Stromal cell of bone marrow (primary cell): ENCODE data around the gene KLF12.

Experiments
- DNase-seq: peaks from one replicate; pipeline ENCODE4 v3.0.0-alpha.2; 2012; ENCODE audit warnings: low read depth

KLF12 gene

DNA sequence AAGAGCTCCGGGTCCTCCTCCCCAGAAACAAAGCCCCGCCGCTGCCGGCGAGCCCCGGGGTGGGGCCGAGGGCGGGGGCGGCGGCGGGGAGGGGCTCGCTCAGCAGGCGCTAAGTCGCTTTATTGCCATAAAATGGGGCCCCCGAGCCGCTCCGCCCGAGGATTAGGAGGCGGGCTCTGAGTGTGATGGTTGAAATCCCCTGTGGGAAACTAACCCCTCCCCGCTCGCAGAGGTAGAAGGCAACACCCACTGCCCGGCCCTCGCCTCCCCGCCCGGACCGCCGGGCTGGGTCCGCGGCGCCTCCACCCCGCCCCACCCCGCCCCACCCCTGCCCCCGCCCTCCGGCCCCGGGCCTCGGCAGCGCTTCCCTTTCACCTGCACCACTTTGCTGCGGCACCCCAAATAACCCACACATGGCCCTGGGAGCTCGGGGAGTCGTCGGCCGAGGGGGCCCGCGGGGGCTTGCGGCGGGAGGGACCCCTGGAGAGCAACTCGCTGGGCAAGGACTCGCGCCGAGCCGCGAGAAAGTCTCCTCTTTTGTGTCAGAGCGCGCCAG is at the start of gene KLF12:
KLF12 (minus strand) TSS at position 184 of the 556 bp plus-strand sequence.
- peak; percentile 88 for DNase-seq

DNA sequence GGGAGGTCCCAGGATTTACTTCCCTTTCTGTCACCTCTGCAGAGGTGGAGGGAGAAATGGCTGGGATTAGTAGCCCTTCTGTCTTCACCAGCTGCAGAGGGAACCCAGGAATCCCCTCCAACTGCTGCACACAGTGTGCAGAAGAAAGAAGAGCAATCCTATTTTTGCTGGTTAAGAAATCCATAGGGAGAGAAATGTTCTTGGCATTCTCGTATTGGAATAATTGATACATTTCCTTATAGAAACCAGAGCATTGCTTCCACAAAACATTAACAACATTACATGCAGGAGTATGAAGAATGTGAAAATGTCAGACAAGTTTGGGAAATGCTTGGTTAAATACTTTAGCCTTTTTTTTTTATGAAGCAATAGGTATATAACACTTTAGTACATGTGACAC is 48.3 kb upstream of the KLF12 start:
- DNase-seq, result no peak

DNA sequence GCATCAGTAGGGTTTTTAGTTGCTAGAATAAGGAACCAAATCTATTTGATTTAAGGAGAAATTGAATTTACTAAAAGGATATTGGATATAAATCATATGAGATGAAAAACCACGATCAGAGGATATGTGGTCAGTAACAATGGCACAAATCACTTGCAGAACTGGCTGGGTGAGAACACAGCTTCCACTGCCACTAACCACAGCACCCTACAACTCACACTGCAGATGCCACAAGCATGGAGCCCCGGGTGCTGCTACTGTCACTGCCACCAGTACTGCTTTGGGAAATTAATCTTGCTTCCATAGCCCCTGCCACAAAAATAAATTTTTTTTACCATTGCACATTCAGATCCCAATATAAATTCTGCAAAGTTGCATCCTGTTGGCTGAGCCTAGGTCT is 40.6 kb upstream of the KLF12 start:
- DNase-seq, result no peak

DNA sequence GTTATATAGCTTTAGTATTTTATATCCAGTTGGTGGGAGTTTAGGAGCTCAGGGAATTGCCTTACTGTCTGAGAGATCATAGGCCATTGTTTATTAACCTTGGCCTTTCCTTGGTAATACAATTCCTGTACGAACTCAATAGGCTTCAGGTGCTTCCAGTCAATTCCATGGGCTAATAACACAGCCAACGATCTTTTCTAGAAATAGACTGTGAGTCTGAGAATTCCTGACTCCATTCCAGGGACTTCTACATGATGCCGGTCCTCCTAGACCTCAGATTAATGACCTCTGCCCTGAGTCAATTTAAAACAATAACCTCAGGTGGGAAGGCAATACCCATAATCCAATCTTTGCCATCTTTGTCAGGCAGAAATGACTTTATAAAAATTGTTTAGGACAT is 39.6 kb upstream of the KLF12 start:
- DNase-seq, result no peak

DNA sequence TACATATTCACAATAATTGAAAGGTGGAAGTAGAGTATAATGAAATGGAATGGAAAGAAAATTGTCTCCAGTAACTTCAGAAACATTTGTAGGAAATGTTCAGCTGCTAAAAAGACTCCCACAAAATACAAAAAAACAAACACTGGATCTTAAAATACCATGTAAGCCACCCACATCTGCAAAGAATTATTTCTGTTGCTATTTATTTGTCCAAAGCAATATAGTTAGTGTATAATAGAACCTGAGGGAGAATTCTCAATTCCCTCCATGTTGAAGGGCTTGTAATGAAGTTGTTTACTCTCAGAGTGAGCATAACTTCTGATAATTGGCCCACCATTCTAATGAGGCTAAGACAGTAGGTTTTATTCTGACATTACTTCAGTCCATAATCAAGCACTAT is 37.4 kb upstream of the KLF12 start:
- DNase-seq, result no peak

DNA sequence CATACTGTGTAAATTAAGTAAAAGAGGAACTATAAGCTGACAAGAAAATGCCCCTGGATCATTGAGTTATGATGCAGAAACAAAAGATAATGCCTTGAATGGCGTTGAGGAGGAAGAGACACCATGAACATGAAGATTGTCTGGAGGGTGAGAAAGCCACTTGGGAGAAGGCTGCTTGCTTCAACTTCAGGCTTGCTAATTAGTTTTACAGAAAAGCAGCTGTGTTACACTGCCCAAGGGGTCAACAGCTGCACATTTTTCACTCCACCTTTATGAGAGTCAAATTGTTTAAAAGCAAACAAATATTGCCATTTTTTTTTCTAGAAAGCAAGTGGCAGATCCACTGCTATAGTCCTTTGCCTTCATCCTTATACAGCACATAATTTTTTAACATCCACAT is 35.5 kb upstream of the KLF12 start:
- no peak for DNase-seq

DNA sequence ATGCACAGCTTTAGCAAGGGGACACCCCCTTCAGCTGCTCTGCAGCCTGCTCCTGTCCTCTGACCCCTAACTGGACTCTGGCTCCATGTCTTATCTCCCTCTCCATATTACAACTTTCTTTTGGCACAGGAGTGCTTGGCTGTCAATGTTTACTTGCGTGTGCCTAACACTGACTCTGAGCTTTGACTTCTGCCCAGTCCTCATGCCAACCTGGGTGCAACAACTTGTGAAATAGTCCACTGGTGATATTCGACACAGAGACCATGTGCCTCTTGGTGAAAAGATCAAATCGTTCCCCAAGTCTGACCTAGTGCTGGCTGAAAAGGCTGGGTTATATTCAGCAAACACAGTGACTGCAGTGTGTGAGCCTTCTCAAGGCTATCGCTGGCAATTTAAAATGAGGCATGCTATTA is 34.1 kb upstream of the KLF12 start:
- no peak for DNase-seq

DNA sequence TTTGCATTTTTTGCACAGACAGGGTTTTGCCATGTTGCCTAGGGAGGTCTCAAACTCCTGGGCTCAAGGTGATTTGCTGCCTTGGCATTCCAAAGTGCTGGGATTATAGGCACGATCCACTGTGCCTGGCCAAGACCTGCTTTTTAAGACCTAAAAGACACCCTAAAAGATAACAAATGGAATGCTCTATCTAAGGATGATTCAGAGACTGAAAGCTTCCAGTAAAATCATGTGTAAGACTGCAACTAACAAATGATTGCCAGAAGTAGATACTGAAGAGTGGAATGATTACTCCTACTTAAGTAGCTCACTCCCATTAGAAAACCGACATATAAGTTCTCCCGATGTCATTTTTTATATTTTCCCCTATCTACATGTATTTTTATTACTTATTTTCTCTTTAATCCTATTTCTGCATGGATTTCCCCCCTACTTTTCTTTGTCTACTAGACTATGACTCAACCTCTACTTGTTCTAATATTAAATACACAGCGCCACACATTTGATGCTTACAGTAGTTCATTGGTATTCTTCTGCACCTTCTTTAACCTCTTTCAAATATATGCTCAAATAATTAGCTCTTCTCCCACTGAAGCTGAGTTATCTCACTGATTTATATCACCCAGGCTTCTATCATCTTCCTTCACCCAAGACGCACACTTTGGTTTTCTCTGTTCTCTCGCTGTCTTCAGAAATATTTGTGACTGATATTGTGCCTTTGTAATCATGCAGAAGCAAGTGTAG is 32.2 kb upstream of the KLF12 start:
- DNase-seq, result no peak

DNA sequence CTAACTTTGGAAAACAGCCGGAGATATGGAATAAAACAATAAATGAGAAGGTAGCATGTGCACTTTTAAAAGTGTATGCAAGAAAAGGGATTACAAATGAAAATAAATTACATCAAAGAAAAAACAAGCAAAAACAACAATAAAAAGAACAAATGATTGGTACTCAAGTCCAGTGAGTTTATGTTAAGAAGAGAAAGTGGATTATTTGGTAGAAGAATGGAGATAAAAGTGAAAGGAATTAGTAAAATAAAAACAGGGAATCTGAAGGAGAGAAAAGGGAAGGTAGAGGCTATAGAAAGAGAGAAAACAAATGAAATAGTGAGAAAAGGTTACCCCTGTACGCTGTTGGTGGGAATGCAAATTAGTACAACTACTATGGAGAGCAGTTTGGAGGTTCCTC is 28.6 kb upstream of the KLF12 start:
- DNase-seq, result no peak

DNA sequence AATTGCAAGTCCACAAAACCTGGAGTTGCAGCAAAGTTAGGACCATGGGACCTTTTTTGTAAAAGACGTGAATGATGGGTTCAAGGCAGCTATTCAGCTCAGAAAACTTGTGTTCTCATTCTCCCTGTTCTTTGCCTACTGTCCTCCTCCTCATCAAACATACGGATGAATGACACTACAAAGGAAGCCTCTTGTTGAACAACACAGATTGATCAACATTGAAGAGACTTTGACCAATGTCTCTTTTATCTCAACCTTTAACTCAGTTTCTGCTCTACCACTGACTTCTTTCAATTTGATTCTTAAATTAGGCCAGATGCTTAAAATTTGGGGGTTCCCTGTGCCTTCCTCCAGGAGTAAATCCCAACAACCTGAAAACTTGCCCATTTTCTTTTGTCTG is 27.9 kb upstream of the KLF12 start:
- DNase-seq, result no peak

DNA sequence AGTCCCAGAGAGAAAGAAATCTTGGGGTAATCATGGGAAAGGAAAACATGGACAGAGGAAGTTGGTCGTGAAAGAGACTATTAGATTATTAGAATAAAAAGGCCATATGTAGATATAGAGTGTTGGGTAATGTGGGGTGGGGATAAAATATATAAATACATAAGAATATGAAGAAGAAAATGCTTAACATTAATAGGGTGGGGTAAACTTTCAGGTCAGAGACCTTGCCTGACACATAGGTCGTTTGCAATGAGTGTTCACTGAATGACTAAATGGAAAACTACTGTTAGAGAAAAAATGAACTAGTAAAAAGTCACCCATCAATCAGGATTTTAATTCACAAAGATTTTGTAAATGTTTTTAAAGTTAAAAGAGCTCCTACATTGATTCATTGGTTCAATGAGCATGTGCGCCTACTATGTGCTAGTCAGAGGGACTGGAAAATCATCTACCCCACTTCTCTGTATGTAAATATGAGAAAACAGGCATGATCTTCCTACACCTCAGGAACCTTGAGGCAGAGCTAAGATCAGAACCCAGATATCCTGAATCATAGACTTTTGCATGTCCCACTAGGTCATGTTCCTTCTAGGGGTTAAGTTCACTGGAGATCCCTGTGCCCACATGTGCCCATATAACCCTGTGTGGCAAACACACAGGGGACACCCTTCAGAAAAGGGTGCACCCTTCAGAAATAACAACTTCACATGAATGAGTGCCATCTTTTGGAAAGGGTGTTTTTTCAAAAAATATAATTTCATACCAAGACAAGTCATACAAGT is 24.6 kb upstream of the KLF12 start:
- DNase-seq, result peak; percentile 7

DNA sequence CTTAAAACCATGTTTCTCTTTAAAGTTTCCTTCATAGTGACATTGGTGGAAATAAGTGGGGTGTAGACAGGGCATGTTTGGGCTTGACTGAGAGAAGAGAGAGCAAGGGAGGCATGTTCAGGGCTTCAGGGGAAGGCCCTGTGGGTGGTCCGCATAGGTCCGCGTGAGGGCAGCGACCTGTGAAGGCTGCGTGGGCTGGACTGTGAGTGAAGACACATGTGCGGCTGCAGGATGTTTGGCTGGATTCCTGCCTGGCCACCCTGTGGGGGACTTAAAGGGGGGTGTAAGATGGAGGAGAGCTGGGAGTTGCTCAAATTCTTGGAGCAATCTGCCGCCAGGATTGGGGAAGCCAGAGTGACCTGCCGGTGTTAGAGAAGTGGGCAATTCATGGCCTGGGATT is 23.8 kb upstream of the KLF12 start:
- no peak for DNase-seq

DNA sequence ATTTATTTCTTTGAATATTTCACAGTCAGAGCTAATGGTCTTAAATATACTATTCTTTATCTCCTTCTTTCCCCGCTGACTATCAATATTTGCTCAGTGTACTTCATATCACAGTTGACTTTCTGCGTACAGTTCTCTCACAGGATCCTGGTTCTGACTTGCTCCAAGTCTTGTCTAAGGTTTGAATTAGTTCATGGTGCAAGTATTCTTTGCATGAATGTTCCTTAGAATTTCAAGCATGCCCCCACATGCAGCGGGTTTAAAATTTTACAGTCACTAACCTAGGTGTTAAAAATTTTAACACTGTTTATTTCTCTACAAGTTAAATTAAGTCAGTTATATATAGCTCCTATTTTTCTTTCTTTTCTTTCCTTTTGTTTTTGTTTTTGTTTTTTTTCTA is 20.8 kb upstream of the KLF12 start:
- no peak for DNase-seq

DNA sequence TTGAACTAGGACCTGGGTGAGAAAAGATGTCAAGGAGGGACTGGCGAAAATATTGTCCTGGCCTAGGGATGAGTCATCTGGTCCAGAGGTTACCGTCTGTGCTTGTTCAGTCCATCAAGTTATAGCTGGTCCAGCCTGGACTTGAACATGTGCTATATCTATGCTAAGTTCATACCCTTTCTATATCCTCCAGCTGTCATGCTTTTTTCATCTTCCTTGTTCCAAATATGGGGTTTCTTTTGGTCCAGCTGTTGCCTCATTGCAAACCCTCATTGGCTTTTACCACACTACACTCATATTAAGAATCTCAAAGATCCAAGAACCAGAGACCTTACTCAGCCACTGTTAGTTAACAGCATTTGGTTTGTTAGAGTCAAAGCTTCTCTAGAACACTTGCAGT is 19.1 kb upstream of the KLF12 start:
- no peak for DNase-seq

DNA sequence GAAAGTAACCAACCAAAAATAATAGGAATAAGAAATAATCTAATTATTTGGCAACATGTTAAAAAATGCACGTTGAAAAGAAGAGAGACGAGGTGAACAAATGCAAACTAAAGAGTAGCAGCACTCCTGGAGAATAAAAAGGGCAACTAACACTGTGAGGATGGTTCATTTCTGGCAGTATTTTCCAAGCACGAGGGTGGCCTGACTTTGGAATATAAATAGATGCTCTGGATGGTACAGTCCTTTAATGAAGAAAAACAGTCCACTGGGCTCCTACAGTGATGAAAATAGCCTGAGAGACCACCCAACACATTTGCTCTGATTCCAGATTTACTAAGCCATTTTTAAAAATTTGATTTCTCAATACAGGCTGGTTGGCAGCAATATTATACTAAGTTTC is 17.7 kb upstream of the KLF12 start:
- DNase-seq, result no peak

DNA sequence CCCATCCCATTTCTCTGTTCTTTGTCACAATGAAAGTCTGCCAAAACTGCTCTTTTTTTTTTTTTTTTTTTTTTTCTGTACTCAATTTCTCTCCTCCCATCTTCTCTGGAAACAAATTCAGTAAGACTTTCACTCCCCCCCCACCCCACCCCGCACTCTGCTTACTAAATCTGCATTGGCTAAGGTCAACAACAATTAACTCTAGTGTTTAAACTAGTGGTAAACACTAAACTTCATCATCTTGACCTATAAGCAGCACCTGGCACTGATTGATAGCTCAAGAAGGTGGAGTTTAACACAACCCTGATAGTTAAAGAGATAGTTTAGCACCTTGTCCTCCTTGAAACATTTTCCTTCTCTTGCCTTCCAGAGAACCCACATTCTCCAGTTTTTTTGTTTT is 14.1 kb upstream of the KLF12 start:
- no peak for DNase-seq

DNA sequence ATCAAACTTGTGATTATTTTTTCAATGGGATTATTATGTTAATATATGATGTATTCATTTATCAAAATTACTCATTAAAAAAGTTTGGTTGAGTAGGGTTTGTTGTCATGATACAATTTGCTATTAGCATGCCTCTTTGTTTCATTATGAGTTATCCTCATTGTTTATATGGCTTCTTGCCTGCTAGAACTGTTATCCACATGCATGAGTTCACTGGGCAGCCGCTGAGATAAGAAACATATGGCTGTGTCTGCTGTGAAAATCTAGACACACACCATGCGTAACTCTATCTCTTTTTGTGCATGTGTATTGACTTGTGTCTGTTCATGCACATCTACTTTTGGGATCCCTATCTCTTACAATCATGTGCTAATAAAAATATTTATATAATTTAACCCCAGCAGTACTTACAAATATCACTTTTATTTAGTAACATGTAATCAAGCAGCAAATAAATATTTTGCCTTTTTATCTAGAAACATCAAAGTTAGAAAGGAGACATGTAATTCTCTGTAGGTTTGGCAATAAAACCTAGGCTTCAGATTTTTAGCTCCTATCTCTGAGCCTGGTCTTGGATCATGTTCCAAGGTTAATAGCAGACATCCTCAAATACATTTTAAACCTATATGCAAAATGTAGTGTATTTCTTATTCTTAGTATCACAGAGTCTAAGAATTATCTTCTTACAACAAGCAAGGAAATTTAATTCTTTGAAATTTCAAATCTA is 11.2 kb upstream of the KLF12 start:
- DNase-seq, result no peak

DNA sequence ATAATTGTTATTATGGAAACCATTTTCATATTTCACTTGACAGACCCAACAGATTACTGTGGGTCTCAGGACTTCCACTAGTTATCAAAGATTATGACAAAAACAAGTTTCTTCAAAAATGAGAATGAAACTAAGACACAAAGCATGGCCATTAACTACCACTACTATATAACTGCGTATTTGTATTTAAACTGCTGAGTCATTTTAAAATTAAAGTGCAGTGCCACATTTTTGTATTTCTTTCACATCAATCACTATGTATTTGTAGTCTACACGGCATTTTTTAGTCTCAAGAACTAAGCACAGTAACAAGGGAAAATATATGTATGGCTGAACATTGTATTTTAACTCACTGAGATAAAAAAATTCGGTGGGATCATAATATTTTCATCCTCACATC is 10.1 kb upstream of the KLF12 start:
- no peak for DNase-seq

DNA sequence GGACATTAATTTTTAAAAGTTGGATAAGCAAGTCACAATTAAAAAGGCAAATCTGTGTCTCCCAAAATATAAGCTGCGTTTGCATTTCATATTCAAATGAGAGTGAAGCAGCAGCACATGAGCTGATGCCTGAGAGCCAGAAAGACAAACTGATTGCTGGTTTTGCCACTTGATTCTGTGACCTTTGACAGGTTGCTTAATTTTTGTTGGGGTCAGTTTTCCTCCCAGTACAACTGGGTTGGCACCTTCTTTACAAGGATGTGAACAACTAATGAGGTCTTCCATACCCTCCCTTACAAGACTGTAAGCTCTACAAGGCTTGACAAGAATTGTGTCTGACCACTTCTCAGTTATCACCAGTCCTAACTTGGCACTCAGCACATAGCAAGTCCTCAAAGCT is 8.1 kb upstream of the KLF12 start:
- no peak for DNase-seq

DNA sequence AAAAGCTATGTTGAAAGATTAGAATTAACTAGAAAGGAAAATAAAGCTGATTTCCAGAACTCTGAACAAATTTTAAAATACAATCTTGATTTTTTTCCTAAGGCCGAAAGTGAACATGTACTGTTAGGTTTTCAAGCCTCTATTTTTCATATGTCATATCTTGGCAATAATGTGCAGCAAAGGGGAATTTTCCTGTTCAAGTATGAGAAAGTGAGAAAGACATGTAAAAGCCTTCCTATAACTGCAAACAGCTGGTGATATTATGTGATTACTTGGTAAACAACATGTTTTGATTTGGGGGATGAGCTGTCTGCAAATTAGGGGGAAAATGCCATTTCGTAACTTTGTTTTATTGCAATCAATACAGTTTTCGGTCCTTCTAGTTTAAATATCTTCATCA is 4.0 kb upstream of the KLF12 start:
- no peak for DNase-seq

DNA sequence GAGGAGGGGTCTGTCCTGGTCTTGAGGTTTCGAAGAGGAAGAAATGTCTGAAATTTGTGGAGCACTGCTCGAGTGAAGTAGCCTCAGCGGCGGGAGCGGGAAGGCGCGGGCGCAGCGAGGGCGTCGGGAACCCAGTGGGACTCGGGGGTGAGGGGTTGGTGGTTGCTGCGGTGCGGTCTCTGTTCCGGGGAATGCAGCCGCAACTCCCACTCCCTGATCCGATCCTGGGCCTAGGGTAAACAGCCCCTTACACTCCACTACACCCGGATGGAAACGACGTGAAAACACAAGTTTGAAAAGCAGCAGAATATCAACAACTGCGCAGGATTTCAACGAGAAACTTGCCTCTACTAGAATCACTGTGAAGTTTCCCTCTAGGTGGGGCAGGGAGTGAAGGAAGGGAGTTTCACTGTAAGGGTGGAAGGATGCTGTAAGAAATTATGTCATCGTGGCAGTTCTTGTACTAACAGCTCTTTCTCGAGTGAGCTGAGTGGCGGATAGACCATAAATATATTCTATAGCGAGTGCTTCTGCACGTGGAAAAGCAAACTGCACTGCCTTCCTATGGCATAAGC is 2.0 kb upstream of the KLF12 start:
- DNase-seq, result peak; percentile 55

DNA sequence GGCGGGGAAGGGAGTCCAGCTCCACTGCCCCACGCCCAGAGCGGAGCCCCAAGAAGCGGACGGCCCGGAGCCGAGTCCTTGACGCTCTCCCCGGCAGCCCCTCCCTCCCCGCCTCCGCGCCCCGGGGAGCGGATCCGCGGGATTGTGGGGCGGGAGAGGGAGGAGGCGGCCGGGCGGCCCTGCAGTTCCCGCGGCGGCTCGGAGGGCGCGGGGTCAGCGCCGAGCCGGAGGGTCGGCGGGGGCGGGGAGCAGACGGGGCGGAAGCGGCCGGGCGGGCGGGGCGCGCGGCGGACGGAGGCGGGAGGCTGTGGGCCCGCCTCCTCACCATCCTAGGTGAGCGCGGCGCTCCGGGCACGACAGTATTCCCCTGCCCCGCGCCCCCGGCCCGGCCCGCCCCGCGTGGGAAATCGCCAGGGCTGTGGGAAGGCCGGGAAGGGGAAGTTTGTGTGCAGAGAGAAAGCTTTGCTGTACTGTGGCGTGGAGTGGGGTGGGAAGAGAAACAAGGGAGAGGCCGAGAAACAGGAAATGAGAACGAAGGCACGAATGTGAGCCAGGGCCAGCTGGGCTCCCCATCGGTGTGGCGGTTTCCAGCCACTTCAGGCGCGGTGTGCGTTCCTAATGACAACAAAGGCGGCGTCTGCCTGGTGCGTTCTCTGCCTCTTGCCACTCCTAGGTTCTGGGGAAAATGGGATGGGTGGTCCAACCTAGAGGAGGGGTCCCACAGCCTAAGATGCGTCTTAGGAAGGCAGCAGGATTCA is 1.3 kb upstream of the KLF12 start:
- peak; percentile 75 for DNase-seq
